ENCODE results near the gene TECPR2.

The TECPR2 gene

GRCh38 chr14:102373110-102373509 lies 10.4 kb downstream of the TECPR2 start:
- no peak for DNase-seq (ENCODE audit: low read depth)

- DNase-seq (ENCODE audit: low read depth) = peak; percentile 20
These were observed 11.5 kb downstream of the TECPR2 start for GRCh38 chr14:102374264-102374663.

- no peak for DNase-seq (ENCODE audit: low read depth)
These were observed 12.4 kb downstream of the TECPR2 start for GRCh38 chr14:102375119-102375518.

GRCh38 chr14:102377696-102378095 lies 15.0 kb downstream of the TECPR2 start:
- DNase-seq (ENCODE audit: low read depth) = no peak

GRCh38 chr14:102378830-102379229 lies 16.1 kb downstream of the TECPR2 start:
- no peak for DNase-seq (ENCODE audit: low read depth)

GRCh38 chr14:102387086-102387485 lies 24.3 kb downstream of the TECPR2 start:
- no peak for DNase-seq (ENCODE audit: low read depth)

- DNase-seq (ENCODE audit: low read depth) = no peak
These were observed 26.5 kb downstream of the TECPR2 start for GRCh38 chr14:102389246-102389645.

- DNase-seq (ENCODE audit: low read depth) = peak; percentile 45
These were observed 27.5 kb downstream of the TECPR2 start for GRCh38 chr14:102390064-102390855.

- DNase-seq (ENCODE audit: low read depth) = no peak
These were observed 29.8 kb downstream of the TECPR2 start for GRCh38 chr14:102392506-102392905.

GRCh38 chr14:102394717-102395375 lies 32.1 kb downstream of the TECPR2 start:
- no peak for DNase-seq (ENCODE audit: low read depth)

GRCh38 chr14:102396521-102396920 lies 33.8 kb downstream of the TECPR2 start:
- DNase-seq (ENCODE audit: low read depth) = no peak

- no peak for DNase-seq (ENCODE audit: low read depth)
These were observed 40.3 kb downstream of the TECPR2 start for GRCh38 chr14:102403028-102403427.

- no peak for DNase-seq (ENCODE audit: low read depth)
These were observed 44.5 kb downstream of the TECPR2 start for GRCh38 chr14:102407258-102407657.

GRCh38 chr14:102408724-102409123 lies 46.0 kb downstream of the TECPR2 start:
- DNase-seq (ENCODE audit: low read depth) = no peak

GRCh38 chr14:102415671-102416070 lies 52.9 kb downstream of the TECPR2 start:
- no peak for DNase-seq (ENCODE audit: low read depth)

- no peak for DNase-seq (ENCODE audit: low read depth)
These were observed 54.3 kb downstream of the TECPR2 start for GRCh38 chr14:102417001-102417431.

- no peak for DNase-seq (ENCODE audit: low read depth)
These were observed 54.9 kb downstream of the TECPR2 start for GRCh38 chr14:102417646-102418045.

- DNase-seq (ENCODE audit: low read depth) = no peak
These were observed 55.6 kb downstream of the TECPR2 start for GRCh38 chr14:102418169-102418852.

- no peak for DNase-seq (ENCODE audit: low read depth)
These were observed 56.1 kb downstream of the TECPR2 start for GRCh38 chr14:102418853-102419240.

GRCh38 chr14:102419276-102419675 lies 56.5 kb downstream of the TECPR2 start:
- no peak for DNase-seq (ENCODE audit: low read depth)

- no peak for DNase-seq (ENCODE audit: low read depth)
These were observed 57.0 kb downstream of the TECPR2 start for GRCh38 chr14:102419716-102420115.

- no peak for DNase-seq (ENCODE audit: low read depth)
These were observed 58.8 kb downstream of the TECPR2 start for GRCh38 chr14:102421411-102422057.

Data from ELR (cell line).